GM12873 (cell line): ENCODE results near the gene PRKAR2B.

ENCODE experiments used
- TF ChIP-seq, protein P1 (sequence below): IDR thresholded peaks from 2 replicates; pipeline ENCODE4 v1.5.1; 2012; ENCODE audit warnings: low read depth, mild to moderate bottlenecking, moderate library complexity, low read length, control low read depth; ENCODE audit not compliant: insufficient read depth; ENCODE audit errors: missing control alignments

The PRKAR2B gene

DNA sequence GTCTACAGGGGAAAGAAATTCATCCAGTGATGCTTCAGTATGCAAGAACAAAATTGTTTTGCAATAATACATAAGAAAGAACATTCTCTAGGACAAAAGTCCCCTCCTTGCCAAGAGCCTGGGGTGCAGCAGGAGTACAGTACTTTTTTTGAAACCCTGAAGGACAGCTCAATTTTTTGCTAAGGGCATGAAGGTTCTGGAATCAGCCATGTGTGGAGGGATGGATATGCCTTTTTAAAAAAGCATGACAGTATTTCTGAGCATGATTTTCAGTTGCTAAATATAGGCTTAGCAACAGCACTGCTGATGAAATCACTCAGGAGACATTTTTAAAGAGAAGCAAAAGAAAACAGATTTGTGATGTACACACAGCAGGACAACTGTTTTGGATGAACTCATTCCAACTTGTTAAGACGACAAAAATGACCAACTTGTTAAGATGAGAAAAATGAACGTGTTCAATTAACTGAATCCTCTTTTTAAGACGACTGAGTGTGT is 163.6 kb downstream of the PRKAR2B start:
- TF ChIP-seq, protein P1, sequence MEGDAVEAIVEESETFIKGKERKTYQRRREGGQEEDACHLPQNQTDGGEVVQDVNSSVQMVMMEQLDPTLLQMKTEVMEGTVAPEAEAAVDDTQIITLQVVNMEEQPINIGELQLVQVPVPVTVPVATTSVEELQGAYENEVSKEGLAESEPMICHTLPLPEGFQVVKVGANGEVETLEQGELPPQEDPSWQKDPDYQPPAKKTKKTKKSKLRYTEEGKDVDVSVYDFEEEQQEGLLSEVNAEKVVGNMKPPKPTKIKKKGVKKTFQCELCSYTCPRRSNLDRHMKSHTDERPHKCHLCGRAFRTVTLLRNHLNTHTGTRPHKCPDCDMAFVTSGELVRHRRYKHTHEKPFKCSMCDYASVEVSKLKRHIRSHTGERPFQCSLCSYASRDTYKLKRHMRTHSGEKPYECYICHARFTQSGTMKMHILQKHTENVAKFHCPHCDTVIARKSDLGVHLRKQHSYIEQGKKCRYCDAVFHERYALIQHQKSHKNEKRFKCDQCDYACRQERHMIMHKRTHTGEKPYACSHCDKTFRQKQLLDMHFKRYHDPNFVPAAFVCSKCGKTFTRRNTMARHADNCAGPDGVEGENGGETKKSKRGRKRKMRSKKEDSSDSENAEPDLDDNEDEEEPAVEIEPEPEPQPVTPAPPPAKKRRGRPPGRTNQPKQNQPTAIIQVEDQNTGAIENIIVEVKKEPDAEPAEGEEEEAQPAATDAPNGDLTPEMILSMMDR, result no peak

DNA sequence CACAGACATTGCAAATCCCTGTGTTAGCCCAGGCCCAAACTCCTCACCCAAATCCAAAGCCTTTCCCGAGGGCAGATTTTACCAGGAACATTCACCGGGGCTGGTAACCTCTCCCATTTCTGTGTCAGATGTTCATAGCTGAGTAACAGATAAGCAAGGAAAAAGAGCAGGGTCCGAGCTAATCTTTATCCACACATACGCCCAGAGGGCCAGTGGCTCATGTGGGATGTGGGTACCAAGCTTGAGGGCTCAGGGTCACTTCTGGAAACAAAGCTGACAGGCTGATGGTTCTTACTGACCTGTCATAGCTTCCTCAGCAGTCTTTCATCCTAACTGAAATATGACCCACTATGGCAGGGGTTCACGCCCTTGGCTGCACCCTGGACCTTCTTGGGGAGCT is 164.1 kb downstream of the PRKAR2B start:
- TF ChIP-seq, protein P1, result no peak

DNA sequence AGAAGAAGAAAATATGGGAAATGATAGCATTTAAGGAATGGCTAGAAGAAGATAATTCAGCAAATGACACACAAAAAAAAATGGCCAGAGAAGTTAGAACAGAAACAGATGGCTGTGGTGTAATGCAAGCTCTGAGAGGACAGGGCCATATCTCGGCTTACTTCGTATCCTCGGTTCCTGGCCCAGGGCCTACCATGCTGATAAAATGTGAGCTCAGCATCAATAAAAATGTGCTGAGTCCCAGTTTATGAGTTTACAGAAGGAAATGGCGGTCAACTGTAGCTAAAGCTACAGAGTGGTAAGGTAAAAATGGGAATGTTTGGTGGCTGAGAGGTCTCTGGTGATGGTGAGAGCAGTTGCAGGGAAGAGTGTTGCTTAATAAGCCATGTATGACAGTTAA is 165.1 kb downstream of the PRKAR2B start:
- TF ChIP-seq, protein P1, result no peak

DNA sequence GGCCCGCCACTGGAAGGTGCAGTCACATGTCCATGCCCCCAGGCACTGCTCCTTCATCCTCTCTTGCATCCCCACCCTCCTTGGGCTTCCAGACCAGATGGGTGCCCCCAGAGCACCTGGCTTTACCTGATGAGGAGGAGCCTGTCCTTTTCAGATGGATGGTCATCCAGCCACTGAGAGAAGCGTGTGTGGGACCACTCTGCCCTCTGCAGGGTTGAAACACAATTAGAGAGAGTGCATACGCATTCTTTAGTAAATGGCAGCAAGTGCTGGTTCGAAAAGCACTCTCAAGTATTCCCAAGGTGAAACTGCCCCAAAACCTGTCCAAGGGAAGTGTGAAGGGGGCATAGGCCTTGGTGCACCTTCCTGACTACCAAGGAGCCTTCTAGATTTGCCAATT is 165.9 kb downstream of the PRKAR2B start:
- TF ChIP-seq, protein P1, result no peak
